ENCODE measurements around the gene BANP.
"Not testable (repeated sequence)": the region's sequence is repeated elsewhere in the genome, so short reads cannot be mapped to it uniquely, and the experiment has no call there.

BANP gene

DNA sequence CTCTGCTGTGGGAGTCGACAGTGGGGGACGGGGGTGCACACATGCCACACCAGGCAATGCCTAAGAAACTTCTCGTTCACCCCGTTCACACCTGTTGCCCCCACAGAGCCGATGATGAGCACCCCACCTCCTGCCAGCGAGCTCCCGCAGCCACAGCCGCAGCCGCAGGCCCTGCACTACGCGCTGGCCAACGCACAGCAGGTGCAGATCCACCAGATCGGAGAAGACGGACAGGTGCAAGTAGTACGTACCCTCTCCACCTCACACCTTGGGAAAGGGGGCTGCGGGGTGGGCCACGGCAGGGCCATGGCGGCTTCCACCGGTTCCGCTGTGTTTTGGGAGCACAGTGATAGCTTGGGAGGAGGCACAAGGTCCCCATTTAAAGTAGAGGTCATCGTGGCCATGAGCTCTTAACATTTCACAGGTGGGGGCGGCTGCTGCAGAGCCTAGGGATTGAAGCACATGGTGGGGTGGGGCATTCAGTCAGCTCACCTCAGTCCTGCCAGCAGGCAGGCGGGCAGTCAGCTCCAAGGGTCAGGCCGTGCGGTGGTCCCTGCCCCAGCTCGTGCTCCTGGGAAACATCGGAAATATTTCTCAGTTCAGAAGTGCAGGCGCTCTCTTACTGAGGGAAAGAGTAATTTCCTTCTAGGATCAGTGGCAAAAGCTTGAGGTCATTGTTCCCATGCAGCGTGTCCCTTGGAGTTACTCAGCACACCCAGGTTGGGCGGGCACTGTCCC is 81.9 kb downstream of the BANP start:
- not testable (repeated sequence) for DNase-seq

DNA sequence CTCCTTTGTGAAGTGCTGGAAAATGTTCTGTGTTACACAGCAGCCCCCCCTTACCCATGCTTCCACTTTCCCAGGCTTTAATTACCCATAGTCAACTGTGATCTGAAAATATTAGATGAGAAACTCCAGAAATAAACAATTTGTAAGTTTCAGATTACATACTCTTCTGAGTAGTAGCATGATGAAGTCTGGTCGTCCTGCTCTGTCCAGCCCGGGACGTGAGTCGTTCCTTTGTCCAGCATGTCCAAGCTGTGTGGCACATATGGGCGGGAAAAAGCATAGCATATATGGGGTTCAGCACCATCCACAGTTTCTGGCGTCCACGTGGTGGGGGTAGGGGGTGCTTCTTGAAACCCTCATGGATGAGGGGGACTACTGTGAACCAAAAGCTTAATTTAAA is 83.5 kb downstream of the BANP start:
- DNase-seq: no peak

DNA sequence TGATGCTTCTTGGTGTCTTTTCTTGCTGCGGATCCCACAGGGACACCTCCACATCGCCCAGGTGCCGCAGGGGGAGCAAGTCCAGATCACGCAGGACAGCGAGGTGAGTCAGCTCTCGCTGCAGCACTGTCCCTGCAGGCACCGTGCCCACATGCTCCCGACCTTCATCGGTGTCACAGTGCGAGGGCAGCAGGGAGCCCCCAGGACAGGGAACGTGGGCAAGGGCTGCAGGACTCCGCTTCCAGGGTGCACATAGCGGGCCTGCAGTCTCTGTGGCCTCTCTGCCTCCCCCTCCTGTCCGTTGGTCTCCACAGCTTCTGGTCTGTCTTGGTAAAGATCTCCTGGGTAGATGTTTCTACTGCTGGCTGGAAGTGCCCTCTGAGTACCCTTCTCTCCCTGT is 84.1 kb downstream of the BANP start:
- DNase-seq: no peak

DNA sequence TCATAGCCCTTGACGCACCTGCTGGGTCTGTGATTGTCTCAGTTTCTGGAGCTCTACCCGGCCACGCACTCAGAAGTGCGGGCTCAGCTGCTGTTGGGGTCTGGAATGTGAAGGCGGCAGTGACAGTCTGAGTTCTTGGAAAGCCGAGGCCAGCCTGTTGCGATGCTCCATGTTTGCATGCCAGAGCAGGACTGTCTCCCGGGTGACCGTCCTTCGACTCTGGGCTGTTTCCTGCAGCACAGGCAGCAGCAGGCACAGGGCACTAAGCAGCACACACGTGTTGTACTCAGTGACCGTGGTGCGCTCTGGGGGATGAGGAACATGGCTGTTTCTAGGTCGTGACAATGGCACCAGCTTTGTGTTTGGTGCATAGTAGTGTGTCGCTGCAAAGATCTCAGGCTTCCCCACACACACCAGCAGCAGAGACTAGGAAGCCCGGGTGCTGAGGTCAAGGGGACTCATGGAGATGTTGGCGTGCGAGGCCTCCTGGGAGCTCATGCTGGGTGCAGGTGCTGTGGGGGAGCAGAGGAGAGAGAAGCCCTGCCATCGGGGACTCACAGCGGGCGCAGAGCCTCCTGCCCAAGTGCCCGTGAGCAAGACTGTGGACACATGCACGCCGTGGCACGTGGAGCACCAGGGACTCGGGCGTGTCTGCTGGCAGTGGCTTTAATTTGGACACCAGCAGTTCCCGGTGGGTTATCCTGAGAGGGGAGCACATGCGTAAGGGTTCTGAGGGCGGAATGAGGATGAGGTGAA is 84.8 kb downstream of the BANP start:
- not testable (repeated sequence) for DNase-seq

DNA sequence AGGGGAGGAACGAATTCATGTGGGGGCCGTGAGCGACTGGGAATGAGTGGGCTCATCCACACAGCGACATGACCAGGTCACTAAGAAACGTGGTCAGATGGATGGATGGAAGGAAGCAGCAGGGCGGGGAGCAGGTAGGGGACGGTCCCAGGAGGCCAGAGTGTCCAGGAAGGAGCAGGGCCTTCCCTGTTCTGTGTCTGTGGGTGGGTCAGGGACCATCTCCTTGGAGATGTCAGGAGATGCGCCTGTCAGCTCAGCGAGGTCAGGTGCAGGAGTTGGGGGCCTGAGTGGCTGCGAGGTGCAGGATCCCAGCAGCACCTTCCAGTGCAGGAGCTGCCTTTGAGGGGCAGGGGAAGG is 85.4 kb downstream of the BANP start:
- not testable (repeated sequence) for DNase-seq

DNA sequence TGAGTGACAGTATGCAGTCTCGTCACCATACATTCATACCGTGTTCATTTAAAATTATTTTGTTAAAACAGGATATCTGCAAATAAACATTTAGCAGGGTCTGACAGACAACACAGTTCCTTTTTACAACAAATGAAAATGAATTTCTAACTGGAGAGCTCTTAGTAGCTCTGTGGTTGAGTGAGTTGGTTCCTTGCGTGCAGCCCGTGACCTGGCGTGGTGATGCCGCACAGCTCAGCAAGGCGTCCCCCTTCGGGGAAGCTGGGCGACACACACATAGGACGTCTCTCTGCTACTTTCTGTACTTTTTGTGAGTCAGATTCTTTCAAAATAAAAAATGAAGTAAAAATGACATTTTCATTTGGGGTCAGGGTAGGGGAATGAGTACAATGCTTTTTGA is 86.1 kb downstream of the BANP start:
- DNase-seq: not testable (repeated sequence)

DNA sequence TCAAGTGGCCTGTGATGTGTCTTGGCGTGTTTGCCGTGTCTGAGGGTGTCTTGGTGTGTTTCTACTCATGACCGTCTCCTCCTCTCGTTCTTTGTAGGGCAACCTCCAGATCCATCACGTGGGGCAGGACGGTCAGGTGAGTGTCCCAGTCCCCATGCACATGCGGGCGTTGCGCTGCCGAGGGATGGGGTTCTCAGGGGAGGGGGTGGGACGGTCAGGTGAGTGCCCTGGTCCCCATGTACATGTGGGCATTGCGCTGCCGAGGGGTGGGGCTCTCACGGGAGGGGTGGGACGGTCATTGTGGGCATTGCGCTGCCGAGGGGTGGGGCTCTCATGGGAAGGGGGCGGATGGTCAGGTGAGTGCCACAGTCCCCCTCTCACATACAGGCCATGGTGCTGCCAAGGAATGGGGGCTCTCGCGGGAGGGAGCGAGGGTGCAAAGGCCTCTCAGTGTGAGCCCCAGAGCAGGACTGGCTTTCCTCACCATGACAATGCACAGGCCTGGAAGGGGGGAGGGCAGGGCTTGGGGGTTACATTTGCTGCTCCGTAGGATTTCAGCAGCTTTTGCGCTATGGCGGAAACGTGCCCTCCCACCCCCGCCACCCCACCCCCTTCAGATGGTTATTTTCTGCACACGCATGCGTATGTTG is 86.8 kb downstream of the BANP start:
- DNase-seq: not testable (repeated sequence)

DNA sequence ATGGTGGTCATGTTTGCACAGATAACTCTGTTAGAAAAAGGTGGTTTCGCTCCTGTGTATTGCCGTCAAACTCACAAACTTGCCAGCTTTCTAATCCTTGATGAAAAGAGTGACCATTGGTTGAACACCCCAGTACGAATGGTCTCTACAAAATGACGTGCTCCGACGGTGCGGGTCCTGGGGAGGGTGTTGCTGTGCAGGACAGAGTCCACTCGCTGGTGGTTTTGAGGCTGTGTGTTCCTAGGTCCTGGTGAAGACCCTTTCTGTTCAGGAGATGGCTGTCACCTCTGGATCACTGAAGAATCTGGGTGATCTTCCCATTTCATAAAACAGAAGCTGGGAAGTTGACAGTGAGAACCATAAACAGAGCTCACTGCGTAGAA is 87.3 kb downstream of the BANP start:
- DNase-seq: not testable (repeated sequence)

DNA sequence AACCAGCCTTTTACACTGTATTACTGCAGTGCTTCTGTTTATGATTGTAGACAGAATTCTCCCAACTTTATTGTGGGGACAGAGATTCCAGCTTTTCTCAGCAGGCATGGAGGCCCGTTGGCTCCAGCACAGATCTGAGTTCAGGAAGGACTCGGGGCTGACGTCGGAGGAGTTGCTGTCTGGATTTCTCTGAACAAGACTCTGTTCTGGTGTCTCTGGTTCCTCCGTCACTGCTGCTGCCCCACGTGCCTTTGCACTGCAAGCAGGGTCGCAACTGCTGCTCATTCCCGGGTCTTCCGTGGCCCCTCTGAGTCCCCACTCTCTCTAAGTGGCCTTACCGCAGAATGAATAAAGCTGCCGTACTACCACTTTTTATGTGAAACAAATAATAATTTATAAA is 88.4 kb downstream of the BANP start:
- no peak for DNase-seq

DNA sequence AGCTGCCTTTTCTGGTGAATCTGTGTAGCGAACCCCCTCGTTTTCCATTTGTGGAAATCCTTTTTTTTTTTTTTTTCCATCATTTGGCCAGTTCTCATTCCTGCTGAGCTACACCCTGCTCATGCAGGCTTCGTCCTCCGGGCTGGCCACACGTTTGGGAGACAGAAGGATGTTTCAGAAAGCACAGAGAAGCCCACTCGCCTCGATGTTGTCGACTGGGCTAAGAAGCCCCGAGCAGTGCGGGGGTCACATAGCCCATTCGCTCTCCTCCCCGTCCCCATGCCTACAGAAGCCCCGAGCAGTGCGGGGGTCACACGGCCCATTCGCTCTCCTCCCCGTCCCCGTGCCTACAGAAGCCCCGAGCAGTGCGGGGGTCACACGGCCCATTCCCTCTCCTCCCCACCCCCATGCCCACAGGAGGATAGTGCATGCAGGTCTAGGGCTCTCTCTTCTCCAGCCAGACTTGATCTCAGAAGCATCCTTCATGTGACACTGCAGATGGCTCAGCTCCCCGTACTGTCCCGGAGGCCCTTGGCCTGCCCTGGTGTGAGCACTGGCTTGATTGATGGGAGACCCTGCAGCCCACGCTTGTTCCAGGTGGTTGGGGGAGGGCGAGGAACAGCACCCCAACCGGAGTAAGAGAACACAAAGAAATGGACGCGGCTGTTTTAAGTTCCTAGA is 89.1 kb downstream of the BANP start:
- not testable (repeated sequence) for DNase-seq

DNA sequence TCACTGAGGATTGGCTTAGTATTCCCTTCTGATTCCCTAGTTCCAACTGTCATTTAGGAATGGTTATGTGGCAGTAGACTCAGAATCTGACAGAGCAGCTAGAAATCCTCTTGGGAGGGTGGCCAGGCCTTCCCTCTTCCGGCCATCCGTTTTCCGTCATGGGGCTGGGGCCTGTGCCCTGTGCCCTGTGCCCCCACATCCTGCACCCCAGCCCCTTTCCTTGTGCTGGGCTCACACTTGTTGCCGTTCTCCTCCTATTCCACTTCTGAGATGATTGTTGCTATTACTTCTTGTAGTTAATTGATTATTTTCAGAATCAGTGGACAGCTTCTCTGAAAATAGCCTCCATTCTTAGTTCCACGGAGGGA is 89.6 kb downstream of the BANP start:
- not testable (repeated sequence) for DNase-seq

DNA sequence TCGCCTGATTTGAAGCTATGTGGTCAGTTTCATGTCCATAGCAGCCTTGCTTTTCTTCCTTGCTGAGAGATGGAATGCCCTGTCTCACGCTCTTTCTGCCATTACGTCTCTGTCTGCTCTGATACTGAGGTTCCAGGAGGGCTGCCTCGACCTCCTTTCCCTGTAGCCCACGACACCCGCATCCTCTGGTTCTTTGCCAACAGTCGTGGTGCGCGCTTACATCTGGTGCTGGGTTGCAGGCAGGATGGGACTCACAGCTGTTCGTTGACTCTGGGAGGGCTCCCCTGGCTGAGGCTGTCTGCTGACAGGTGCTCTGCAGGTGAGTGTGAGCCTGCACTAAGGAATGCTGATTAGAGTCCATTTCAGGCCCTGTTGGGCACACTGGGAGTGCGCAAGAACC is 90.3 kb downstream of the BANP start:
- DNase-seq: not testable (repeated sequence)

DNA sequence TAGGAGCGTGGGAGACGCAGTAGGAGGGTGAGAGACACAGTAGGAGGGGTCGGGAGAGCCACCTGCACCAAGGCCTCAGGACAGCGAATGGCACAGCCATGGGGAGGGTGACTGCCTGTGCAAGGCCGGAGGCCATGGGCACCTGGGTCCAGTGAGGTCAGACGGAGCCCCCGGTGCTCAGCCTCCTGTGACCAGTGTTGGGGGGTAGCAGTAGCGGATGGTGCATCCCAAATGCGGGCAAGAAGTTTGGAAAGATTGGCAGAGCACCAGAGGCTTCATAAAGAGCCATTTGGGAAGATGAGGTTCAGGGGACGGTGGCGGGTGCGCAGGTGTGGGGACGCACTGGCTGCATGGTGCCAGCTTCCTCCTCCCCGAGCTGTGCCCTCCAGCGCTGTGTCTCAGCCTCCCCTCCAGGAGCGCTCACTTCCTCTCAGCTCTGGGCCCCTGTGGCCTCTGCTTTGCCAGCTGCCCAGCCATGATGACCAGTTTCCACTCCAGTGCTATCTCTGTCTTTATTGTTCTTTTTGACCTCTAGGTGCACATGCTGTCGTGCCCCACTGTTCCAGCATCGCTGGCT is 90.8 kb downstream of the BANP start:
- not testable (repeated sequence) for DNase-seq

DNA sequence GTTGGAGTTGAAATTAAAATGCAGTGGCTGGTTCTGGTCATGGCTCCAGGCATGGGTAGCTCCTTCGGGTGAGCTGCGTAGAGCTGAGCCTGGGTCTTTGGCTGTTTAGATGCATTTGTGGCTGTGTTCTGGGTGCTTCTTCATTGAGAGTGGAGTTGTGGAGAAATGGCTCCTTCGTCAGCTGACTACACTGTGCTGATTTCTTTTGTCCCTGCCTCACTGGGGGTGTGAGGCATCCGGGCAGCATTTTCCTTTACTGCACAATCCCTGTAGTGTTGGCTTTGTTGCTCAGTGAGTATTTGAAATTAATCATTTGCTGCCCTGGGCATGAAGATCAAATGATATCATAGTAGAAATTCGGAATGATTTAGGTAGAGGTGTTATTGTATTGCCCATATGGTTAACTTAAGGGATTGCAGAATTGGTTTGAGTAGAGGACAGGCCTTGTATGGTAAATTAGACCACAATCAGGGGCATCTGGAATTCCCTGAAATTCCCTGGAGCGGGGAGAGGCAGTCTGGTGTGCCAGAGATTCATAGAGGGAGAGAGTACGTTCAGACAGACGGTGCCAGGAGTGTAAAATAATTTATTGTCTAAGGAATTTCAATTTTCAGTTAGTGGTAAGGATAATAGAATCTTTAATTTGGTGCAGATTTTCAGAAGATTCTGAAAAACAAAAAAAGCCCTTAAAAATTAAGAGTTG is 92.1 kb downstream of the BANP start:
- DNase-seq: not testable (repeated sequence)

DNA sequence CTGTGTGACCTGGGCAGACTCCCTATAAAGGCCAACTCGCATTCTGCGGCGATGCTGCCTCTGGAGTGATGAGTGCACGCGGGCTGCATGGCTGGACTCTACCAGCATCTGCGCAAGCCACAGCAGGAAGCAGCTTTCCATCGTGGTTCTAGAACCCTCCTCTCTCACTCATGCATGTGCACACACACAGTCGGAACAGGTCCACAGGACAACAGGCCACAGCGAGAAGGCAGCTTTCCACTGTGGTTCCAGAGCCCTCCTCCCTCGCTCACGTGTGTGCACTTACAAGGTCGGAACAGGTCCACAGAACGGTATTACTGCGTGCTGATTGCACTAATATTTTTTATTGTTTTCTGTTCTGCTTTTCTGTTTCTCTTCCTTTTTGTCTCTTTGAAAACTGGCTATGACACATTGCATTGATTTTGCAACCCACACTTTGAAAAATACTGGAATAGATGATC is 92.9 kb downstream of the BANP start:
- not testable (repeated sequence) for DNase-seq

DNA sequence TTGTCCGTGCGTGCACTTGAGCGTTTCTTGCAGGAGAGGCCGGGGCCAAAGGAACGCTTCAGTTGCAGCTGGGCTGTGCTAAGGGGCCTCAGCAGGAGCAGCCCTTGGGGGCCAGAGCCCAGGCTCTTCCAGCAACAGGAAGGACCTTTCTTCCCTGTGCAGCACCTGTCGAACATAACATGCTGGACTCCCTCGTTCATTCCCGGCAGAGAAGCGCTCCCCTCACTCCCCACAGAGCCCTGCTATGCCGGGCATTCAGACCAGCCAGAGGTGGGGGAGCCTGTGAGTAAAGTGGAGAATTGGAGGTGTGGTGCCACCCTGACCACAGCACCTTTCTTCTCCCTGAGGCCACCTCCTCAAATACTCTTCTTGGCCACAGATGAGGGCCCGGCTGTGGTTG is 94.1 kb downstream of the BANP start:
- not testable (repeated sequence) for DNase-seq

DNA sequence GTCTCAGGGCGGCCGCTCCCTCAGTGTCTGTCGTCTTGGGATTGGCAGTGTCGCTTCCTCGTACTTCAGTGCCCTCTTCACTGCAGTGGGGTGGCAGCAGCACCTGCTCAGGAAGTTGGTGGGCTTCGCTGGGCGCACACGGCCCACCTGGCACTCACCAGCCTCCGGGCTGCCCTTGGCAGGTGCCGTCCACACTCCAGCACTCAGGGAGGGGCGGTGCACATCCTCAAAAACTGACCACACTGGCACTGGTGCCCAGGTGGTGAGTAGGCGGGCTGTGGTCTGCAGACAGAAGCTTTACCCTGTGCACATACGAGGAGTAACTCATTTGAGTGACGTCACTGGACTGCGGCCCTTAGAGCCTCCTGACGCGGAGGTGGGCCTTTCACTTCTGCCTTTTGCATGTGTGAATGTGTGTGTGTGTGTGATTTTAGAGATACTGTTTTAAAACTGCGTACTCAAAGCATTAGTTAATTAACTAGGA is 94.6 kb downstream of the BANP start:
- no peak for DNase-seq

DNA sequence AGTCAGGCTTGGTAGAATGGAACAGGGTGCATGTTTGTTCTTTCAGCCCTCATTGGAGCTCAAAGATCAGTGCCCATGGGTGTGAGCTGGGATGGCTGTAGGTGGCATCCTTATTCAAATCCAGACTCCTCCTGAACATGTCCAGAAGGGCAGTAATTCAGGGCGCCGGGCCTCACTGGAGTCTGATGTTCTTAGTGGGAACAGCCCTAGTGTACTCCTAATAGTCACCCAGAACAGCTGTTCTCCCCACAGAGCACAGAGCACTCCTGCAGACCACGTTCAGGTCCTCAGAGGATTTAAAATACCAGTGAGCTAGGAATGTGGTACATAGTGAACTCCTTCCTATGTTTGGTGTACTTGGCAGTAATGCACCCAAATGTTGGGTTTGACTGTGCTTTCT is 96.2 kb downstream of the BANP start:
- DNase-seq: no peak

DNA sequence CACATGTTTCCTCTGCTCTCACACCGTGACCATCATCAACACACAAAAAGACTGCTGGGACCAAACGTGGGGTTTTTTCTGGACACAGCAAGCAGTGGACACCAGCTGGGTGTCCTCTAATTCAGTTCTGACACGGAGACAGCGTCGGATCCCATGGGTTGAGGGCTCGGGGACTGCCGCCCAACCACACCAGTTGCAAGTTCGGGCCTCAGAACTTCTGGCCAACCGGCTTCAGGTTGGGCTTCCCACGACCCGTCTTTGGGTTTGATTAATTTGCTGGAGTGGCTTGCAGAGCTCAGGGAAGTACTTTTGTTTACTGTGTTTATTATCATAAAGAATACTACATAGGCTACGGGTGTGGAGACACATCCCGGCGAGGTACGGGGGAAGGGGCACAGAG is 97.8 kb downstream of the BANP start:
- no peak for DNase-seq

DNA sequence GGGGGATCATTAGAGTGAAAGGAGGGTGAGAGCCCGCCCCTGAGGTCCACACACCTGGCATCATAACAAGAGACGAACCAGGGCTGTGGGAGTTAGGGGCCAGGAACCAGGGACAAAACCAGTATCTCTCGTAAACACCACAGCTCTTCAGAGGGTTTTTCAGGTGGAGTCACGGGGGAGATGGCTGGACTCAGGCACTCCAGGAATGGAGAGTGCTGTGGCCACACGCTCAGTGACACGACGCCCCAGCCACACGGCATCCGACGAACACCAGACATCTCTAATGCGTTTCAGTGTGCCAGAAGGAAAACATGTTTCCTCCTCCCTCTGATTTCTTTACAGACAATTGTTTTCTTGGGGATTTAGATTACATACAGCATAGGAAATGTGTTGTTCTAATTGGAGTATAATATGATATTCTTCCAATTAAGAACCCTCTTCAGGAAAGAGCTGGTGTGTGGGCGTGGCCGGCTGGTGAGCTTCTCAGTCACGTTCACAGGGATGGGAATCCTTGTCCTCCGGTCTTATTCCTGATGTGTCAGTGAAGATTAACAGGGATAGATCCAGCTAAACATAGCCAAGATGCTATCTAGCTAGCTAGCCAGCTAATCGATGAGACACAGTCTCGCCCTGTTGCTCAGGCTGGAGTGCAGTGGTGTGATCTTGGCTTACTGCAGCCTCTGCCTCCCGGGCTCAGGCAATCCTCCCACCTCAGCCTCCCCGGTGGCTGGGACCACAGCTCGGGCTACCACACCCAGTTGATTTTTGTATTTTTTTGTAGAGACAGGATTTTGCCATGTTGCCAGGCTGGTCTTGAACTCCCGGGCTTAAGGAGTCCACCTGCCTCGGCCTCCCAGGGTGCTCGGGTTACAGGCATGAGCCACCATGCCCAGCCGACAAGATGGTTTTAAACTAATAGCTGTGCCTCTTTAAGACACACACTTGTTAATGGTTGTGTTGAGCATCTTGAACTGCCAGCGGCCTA is 98.6 kb downstream of the BANP start:
- no peak for DNase-seq

Data from DMS53 (cell line).